HUES48 (cell line): Measurements from ENCODE around the gene COX5B.

Source experiments
- H3K27ac ChIP-seq: one replicate; pipeline ENCODE4 v1.7.0; 2013; ENCODE audit warnings: low read depth, low read length, inconsistent platforms
- H3K27me3 ChIP-seq: 2 replicates; pipeline ENCODE4 v1.6.1; 2013; ENCODE audit warnings: mild to moderate bottlenecking, low read length; ENCODE audit not compliant: control insufficient read depth, insufficient read depth
- H3K36me3 ChIP-seq: 2 replicates; pipeline ENCODE4 v1.6.1; 2013; ENCODE audit warnings: low read length; ENCODE audit not compliant: control insufficient read depth, insufficient read depth
- H3K4me1 ChIP-seq: 2 replicates; pipeline ENCODE4 v1.6.1; 2013; ENCODE audit warnings: mild to moderate bottlenecking, low read length; ENCODE audit not compliant: control insufficient read depth, insufficient read depth
- H3K4me3 ChIP-seq: 2 replicates; pipeline ENCODE4 v1.5.1; 2013; ENCODE audit warnings: mild to moderate bottlenecking, low read depth, low read length
- H3K9ac ChIP-seq: 2 replicates; pipeline ENCODE4 v1.6.1; 2013; ENCODE audit warnings: mild to moderate bottlenecking, low read depth, low read length, moderate library complexity
- H3K9me3 ChIP-seq: 2 replicates; pipeline ENCODE4 v1.6.1; 2013; ENCODE audit warnings: low read length; ENCODE audit not compliant: control insufficient read depth, insufficient read depth

COX5B gene

GRCh38 chr2:97697252-97698235 lies 51.7 kb downstream of the COX5B start:
- Histone ChIP-seq H3K27ac (no peak overlapping the region), H3K9ac (no peak overlapping the region), H3K27me3 (0 out of 2 replicates have a peak, but pooled peaks cover 4% of the 10 kb centered on the region), H3K4me1 (peaks cover 3% of the 10 kb centered on the region; the same call in 1 of the 2 replicates), H3K36me3 (no peaks in the 10 kb centered on the region), H3K9me3 (no peaks in the 10 kb centered on the region), H3K4me3 (no peak overlapping the region)
